ENCODE measurements around the gene DPF3.

DPF3 gene

GRCh38 chr14:72636871-72637270 lies 257.0 kb downstream of the DPF3 start:
- DNase-seq: no peak

DNA sequence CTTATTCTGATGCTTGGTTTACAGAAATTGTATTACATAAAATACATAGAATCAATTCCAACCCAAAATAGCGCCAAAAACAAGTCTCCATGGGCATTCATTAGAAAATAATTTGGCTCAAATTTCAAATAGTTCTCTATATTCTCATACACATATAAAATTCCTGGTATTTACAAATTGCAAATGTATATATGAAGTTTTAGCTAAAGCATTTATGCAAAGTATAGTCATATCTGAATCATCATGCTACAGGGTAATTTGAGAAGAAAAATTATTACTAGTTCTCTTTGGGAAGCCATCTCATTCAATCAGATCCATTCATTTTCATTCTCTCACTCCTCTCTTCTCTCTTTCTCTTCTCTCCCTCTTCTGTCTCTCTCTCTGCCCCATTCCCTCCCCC lies 257.8 kb downstream of the DPF3 start:
- no peak for DNase-seq

GRCh38 chr14:72634691-72635616 lies 258.9 kb downstream of the DPF3 start:
- no peak for DNase-seq

- DNase-seq: no peak
Observed at GRCh38 chr14:72633551-72633950, 260.4 kb downstream of the DPF3 start.

DNA sequence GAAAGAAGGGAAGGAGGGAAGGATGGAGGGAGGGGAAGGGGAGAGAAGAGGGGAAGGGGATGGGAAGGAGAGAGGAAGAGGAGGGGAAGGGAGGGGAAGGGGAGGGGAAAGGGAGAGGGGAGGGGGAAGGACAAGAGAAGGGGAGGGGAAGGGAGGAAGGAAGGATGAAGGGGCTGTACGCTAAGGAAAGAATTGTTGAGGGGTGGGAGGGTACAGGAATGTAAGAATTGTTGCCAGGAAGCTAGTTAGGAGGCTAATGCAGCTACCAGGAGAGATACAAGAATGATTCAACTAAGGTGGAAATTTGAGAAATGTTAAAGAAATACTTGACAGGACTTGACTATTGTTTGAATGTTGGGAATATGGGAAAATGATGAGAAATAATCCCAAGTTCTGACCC lies 261.2 kb downstream of the DPF3 start:
- DNase-seq: no peak

- DNase-seq: no peak
Observed at GRCh38 chr14:72631401-72631800, 262.5 kb downstream of the DPF3 start.

GRCh38 chr14:72630374-72630773 lies 263.5 kb downstream of the DPF3 start:
- DNase-seq: no peak

GRCh38 chr14:72629534-72629933 lies 264.4 kb downstream of the DPF3 start:
- no peak for DNase-seq

DNA sequence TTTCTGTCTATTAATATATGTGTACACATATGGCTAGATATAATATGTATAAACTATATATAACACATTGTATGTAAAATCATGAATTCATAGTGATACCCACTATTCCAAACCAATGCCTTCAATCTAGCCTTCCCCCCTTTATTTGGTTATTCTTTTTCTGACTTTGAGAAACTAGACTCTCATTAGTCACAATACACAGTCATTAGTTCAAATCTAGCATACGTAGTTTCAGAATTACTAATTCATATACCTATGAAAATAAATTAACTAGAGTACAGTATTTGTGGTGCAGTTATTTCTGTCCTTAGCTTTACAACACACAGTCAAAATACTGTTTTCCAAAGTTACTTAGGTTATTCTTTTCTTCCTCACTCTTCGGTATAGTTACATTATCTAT lies 268.2 kb downstream of the DPF3 start:
- no peak for DNase-seq

- DNase-seq: no peak
Observed at GRCh38 chr14:72621387-72622065, 272.4 kb downstream of the DPF3 start.

DNA sequence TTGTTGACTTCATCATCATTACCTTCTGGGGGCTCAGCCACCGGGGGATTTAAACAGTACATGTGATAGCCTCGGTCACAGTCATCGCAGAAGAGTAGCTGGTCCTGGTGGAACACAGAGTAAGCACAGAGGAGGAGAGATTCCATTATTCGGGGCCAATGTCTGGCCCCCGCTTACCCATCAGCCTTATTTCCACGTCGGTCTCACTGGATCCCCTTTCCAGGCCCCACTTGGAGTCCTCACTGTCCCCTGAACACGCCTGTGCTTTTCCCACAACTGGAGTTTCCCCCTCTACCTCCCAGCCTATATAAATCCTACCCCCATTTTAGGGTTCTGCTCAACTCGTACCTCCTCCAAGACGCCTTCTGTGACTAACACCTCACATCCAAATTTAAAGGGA lies 274.0 kb downstream of the DPF3 start:
- no peak for DNase-seq

GRCh38 chr14:72619111-72619571 lies 274.8 kb downstream of the DPF3 start:
- DNase-seq: no peak

- no peak for DNase-seq
Observed at GRCh38 chr14:72618424-72618823, 275.5 kb downstream of the DPF3 start.

- no peak for DNase-seq
Observed at GRCh38 chr14:72617391-72618031, 276.4 kb downstream of the DPF3 start.

GRCh38 chr14:72616811-72617210 lies 277.1 kb downstream of the DPF3 start:
- no peak for DNase-seq

DNA sequence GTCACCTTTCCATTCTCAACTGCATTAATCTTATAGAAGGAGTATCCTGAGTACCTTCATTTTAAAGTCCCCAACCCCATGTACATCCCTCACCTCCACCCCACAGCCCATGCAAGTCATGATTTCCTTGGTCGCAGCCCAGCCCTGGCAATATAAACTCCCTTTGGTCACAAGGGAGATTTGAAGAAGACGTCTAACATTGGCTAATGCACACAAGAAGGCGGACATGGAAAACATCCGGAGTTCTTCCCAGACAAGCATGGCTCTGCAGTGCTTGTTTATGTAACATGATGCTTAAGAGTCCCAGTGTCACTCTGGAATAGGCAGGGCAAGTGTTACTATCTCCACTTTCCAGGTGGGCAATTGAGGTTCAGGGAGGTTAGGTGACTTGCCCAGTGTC lies 277.6 kb downstream of the DPF3 start:
- DNase-seq: no peak

- DNase-seq: no peak
Observed at GRCh38 chr14:72615451-72616121, 278.3 kb downstream of the DPF3 start.

DNA sequence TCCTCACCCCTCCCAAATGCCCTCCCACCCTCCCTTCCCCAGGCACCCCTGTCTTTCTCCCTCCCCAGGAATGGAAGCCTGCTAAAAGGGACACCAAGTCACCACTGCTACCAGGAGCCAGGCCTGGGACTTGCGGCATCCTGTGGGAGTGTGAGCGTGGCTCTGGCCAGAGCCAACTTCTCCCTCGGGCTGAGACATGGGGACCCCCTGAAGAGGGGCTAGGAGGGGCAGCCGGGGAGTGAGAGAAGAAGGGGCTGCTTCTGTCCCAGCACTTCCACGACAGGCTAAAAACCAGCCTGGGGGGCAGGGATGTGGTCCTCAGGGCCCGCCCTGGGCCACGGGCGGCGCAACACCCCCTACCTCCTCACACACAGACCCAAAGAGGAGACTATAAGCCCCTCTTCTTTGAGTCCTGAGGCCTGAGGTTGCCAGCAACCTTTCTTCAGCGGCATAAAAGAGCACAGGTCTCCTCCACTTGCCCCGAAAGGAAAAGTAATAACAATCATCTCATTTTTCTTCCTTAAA lies 278.9 kb downstream of the DPF3 start:
- DNase-seq: no peak

GRCh38 chr14:72614365-72614764 lies 279.5 kb downstream of the DPF3 start:
- DNase-seq: no peak

GRCh38 chr14:72613975-72614319 lies 280.0 kb downstream of the DPF3 start:
- no peak for DNase-seq

GRCh38 chr14:72613231-72613974 lies 280.5 kb downstream of the DPF3 start:
- peak; percentile 44 to 71 (median 56) for DNase-seq

GRCh38 chr14:72612041-72612440 lies 281.9 kb downstream of the DPF3 start:
- no peak for DNase-seq

All from suppressor macrophage (primary cell).